Vagina (tissue), 2 donors: ENCODE measurements around the gene CKB. TPM values are rescaled to one million over a fixed set of nuclear protein-coding genes. Genes with fewer than 3 reads are reported as not detected.

Source experiments
- DNase-seq, 2 donors: peaks; one replicate each; pipeline ENCODE4 v3.0.0-alpha.2; 2017; ENCODE audit errors: extremely low spot score in 2 of 2
- H3K27ac ChIP-seq: fragments of 200-600 bp; sonication (generic); one replicate; pipeline ENCODE4 v1.5.1; 2019
- H3K27me3 ChIP-seq: fragments of 200-600 bp; sonication (generic); one replicate; pipeline ENCODE4 v1.5.1; 2019
- H3K36me3 ChIP-seq, 2 donors: fragments of 200-600 bp; sonication (generic); one replicate each; pipeline ENCODE4 v1.5.1; 2017 to 2019
- H3K4me1 ChIP-seq: fragments of 200-600 bp; sonication (generic); one replicate; pipeline ENCODE4 v1.5.1; 2019
- H3K4me3 ChIP-seq, 2 donors: fragments of 200-600 bp; sonication (generic); 1 replicate in 1 of 2; 2 replicates in 1 of 2; pipeline ENCODE4 v1.5.1; 2016 to 2019
- H3K9me3 ChIP-seq: fragments of 200-600 bp; sonication (generic); one replicate; pipeline ENCODE4 v1.5.1; 2019
- CTCF ChIP-seq, 3 experiments: fragments of 450-650 bp in 2 of 3; fragments of 200-600 bp in 1 of 3; sonication (generic) in 1 of 3; IDR thresholded peaks; one replicate each; pipeline ENCODE4 v1.5.1; 2017 to 2019; ENCODE audit warnings: antibody characterized with exemption in 3 of 3, mild to moderate bottlenecking in 2 of 3, moderate library complexity in 2 of 3
- POLR2A ChIP-seq, 2 donors: fragments of 450-650 bp; IDR thresholded peaks; one replicate each; pipeline ENCODE4 v1.6.1; 2017; ENCODE audit warnings: antibody characterized with exemption in 2 of 2, mild to moderate bottlenecking in 2 of 2, moderate library complexity in 2 of 2
- POLR2AphosphoS5 ChIP-seq, 2 donors: sonication (generic); formaldehyde crosslinking; IDR thresholded peaks; one replicate each; pipeline ENCODE4 v1.9.0; 2017; ENCODE audit warnings: antibody characterized with exemption in 2 of 2, mild to moderate bottlenecking in 2 of 2, low read depth in 1 of 2; ENCODE audit not compliant: insufficient read depth in 1 of 2
- intact Hi-C: fragments of 100-400 bp; cut with DNase I; formaldehyde crosslinking; loops from one replicate; pipeline ENCODE4 v1.15.1; 2023
- total RNA-seq: library from RNA; depleted of rRNA; stranded (reverse); fragments of >200 nt; gene quantifications from one replicate; pipeline ENCODE4 v1.2.3, GENCODE V29; 2016

Gene CKB
- total RNA-seq, 1 donor from 2014 or later = 179 TPM

DNA sequence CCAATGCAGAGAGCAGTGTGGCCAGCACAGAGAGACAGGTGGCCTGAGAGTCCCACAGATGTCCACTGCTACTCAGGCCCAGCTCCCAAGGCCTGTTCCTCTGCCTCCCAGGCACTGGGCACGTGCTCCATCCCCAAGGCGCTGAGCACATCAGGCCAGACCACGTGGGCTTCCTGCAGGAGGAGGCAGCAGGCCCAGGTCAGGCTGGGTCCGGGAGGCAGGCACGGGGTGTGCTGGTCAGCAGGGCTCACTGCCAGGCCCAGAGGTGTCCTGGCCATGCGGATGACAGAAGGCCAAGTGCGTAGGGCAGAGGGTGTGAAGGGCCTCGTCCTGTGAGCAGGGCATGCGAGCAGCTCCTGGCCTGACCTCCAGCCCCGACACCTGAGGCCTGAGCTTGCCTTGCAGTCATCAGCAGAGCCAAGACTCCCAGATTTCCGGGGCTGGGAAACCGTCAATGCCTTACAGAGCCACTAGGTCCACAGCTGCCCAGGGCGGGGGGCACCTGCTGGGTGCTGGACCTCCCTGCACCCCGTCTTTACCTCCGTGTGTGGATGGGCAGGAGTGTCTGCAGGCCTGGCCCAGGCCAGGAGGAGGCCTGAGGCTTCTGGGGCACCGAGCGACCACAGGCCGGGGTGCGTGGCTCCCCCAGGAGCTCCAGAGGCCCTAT, 21.2 kb upstream of the CKB start:
- no peaks in the 10 kb centered on the region for H3K27me3 ChIP-seq
- H3K36me3 ChIP-seq = no peaks in the 10 kb centered on the region
- H3K4me3 ChIP-seq = peak overlapping the region in 1 of 2 donors; percentile 1
- no peak for DNase-seq
- peaks cover 67% of the 10 kb centered on the region for H3K4me1 ChIP-seq
- intact Hi-C loops = no loop called here
- TF ChIP-seq POLR2A (IDR thresholded peaks at IDR 0.05) (no peak), POLR2AphosphoS5 (IDR thresholded peaks at IDR 0.05; ENCODE audit: insufficient read depth in 1 of 2, low read depth in 1 of 2) (peak in 1 of 2 donors; percentile 41), CTCF (IDR thresholded peaks at IDR 0.05) (no peak)
- peak overlapping the region; percentile 88 for H3K27ac ChIP-seq
- H3K9me3 ChIP-seq = no peaks in the 10 kb centered on the region

DNA sequence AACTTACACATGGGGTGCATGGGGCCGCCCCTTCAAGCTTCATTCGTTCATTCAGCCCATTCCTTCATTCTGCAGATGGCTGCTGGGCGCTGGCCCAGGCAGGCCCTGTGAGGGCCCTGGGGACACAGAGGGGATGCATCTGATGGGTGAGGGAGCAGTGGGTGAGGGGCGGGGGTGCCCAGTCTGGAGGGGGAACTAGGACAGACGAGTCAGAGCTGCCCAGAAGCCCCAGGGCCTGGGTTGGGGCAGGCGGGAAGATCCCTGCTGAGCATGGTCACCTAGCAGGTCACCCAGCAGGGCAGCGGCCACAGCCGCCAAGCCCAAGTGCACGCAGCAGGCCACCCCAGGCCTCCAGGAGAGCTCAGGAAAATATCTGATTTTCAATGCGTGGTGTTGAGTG, 20.5 kb upstream of the CKB start:
- Histone ChIP-seq H3K4me3 (peak overlapping the region in 1 of 2 donors; percentile 9), H3K4me1 (peaks cover 73% of the 10 kb centered on the region), H3K27me3 (no peaks in the 10 kb centered on the region), H3K27ac (peak overlapping the region; percentile 88), H3K36me3 (no peaks in the 10 kb centered on the region), H3K9me3 (no peaks in the 10 kb centered on the region)
- no peak for DNase-seq
- TF ChIP-seq POLR2A (IDR thresholded peaks at IDR 0.05) (no peak), CTCF (IDR thresholded peaks at IDR 0.05) (no peak), POLR2AphosphoS5 (IDR thresholded peaks at IDR 0.05; ENCODE audit: insufficient read depth in 1 of 2, low read depth in 1 of 2) (no peak)
- intact Hi-C loops = no loop called here

GRCh38 chr14:103542605-103543088, 20.0 kb upstream of the CKB start:
- H3K27me3 ChIP-seq = no peaks in the 10 kb centered on the region
- H3K4me1 ChIP-seq = peaks cover 77% of the 10 kb centered on the region
- TF ChIP-seq POLR2A (IDR thresholded peaks at IDR 0.05) = no peak
- no peak for TF ChIP-seq CTCF (IDR thresholded peaks at IDR 0.05)
- TF ChIP-seq POLR2AphosphoS5 (IDR thresholded peaks at IDR 0.05; ENCODE audit: insufficient read depth in 1 of 2, low read depth in 1 of 2) = peak in 1 of 2 donors; percentile 41
- H3K27ac ChIP-seq = peak overlapping the region; percentile 88
- H3K4me3 ChIP-seq = peak overlapping the region; percentile 3 to 9
- intact Hi-C loops = no loop called here
- no peaks in the 10 kb centered on the region for H3K36me3 ChIP-seq
- no peaks in the 10 kb centered on the region for H3K9me3 ChIP-seq
- DNase-seq = no peak

GRCh38 chr14:103541709-103542604, 19.3 kb upstream of the CKB start:
- H3K4me3 ChIP-seq = no peak overlapping the region
- intact Hi-C loops = no loop called here
- no peaks in the 10 kb centered on the region for H3K27me3 ChIP-seq
- TF ChIP-seq CTCF (IDR thresholded peaks at IDR 0.05) (no peak), POLR2A (IDR thresholded peaks at IDR 0.05) (no peak), POLR2AphosphoS5 (IDR thresholded peaks at IDR 0.05; ENCODE audit: insufficient read depth in 1 of 2, low read depth in 1 of 2) (no peak)
- no peaks in the 10 kb centered on the region for H3K36me3 ChIP-seq
- no peaks in the 10 kb centered on the region for H3K9me3 ChIP-seq
- peak overlapping the region; percentile 88 for H3K27ac ChIP-seq
- peaks cover 81% of the 10 kb centered on the region for H3K4me1 ChIP-seq
- DNase-seq = no peak
